ENCODE data around the gene PRICKLE3.

The PRICKLE3 gene

GRCh38 chrX:49186125-49187027, at the start of gene PRICKLE3:
TSS of gene PRICKLE3 (minus strand) at chrX:49186373. CDS start at chrX:49186297, 76 bp downstream.
- DNase-seq (ENCODE audit: low read depth), result peak; percentile 52

GRCh38 chrX:49233887-49234555, 47.8 kb upstream of the PRICKLE3 start:
- DNase-seq (ENCODE audit: low read depth), result no peak

GRCh38 chrX:49233176-49233575, 47.0 kb upstream of the PRICKLE3 start, which contains the start of gene CACNA1F:
TSS of gene CACNA1F (minus strand) at chrX:49233340. CDS start at chrX:49233309, 31 bp downstream.
- DNase-seq (ENCODE audit: low read depth), result no peak

GRCh38 chrX:49232525-49232924, 46.4 kb upstream of the PRICKLE3 start:
- DNase-seq (ENCODE audit: low read depth), result no peak

- no peak for DNase-seq (ENCODE audit: low read depth)
Measured at GRCh38 chrX:49231333-49232000, 45.3 kb upstream of the PRICKLE3 start.

- DNase-seq (ENCODE audit: low read depth), result peak; percentile 29
Measured at GRCh38 chrX:49230500-49231232, 44.5 kb upstream of the PRICKLE3 start.

- no peak for DNase-seq (ENCODE audit: low read depth)
Measured at GRCh38 chrX:49228185-49228584, 42.0 kb upstream of the PRICKLE3 start.

- DNase-seq (ENCODE audit: low read depth), result no peak
Measured at GRCh38 chrX:49227726-49228125, 41.6 kb upstream of the PRICKLE3 start.

- DNase-seq (ENCODE audit: low read depth), result no peak
Measured at GRCh38 chrX:49226946-49227345, 40.8 kb upstream of the PRICKLE3 start.

- DNase-seq (ENCODE audit: low read depth), result no peak
Measured at GRCh38 chrX:49225858-49226257, 39.7 kb upstream of the PRICKLE3 start.

- DNase-seq (ENCODE audit: low read depth), result no peak
Measured at GRCh38 chrX:49221868-49222267, 35.7 kb upstream of the PRICKLE3 start.

- no peak for DNase-seq (ENCODE audit: low read depth)
Measured at GRCh38 chrX:49220100-49220499, 33.9 kb upstream of the PRICKLE3 start.

- no peak for DNase-seq (ENCODE audit: low read depth)
Measured at GRCh38 chrX:49214996-49215526, 28.9 kb upstream of the PRICKLE3 start.

GRCh38 chrX:49214416-49214815, 28.2 kb upstream of the PRICKLE3 start:
- no peak for DNase-seq (ENCODE audit: low read depth)

GRCh38 chrX:49212861-49213260, 26.7 kb upstream of the PRICKLE3 start:
- DNase-seq (ENCODE audit: low read depth), result no peak

- DNase-seq (ENCODE audit: low read depth), result no peak
Measured at GRCh38 chrX:49212209-49212608, 26.0 kb upstream of the PRICKLE3 start.

GRCh38 chrX:49211074-49211473, 24.9 kb upstream of the PRICKLE3 start:
- DNase-seq (ENCODE audit: low read depth), result no peak

GRCh38 chrX:49210406-49210805, 24.2 kb upstream of the PRICKLE3 start:
- DNase-seq (ENCODE audit: low read depth), result no peak

GRCh38 chrX:49209434-49210251, 23.5 kb upstream of the PRICKLE3 start:
- DNase-seq (ENCODE audit: low read depth), result no peak

GRCh38 chrX:49208399-49208798, 22.2 kb upstream of the PRICKLE3 start:
- DNase-seq (ENCODE audit: low read depth), result no peak

- DNase-seq (ENCODE audit: low read depth), result no peak
Measured at GRCh38 chrX:49206543-49206942, 20.4 kb upstream of the PRICKLE3 start.
